B cell (primary cell): ENCODE measurements around the gene NMUR1. TPM values are rescaled to one million over a fixed set of nuclear protein-coding genes. Genes with fewer than 3 reads are reported as not detected.

Experiments
- ATAC-seq: fragments of 200-7000 bp; cut with Tn5 transposase; one replicate; pipeline ENCODE4 v1.10.0; 2021; ENCODE audit warnings: low read depth, mild to moderate bottlenecking, moderate number of reproducible peaks, moderate library complexity
- CTCF ChIA-PET: fragments of 350-600 bp; sonication (Branson Sonifier 250); formaldehyde crosslinking; loops from one replicate; lab custom pipeline; 2021; ENCODE audit warnings: antibody characterized with exemption, inconsistent platforms; lab: Charles Lee
- POLR2A ChIA-PET: fragments of 350-600 bp; sonication (Branson Sonifier 250); formaldehyde crosslinking; loops from one replicate; lab custom pipeline; 2021; ENCODE audit warnings: antibody characterized with exemption; lab: Charles Lee
- DNase-seq: peaks from one replicate; pipeline ENCODE4 v3.0.0; 2013
- H2AFZ ChIP-seq: 2 replicates; pipeline ENCODE4 v1.6.1; 2012; ENCODE audit warnings: mild to moderate bottlenecking, low read depth, low read length; ENCODE audit not compliant: insufficient read depth, poor library complexity, severe bottlenecking
- H3K27ac ChIP-seq, 2 donors: 1 replicate in 1 of 2; 2 replicates in 1 of 2; pipeline ENCODE4 v1.5.1; 2012 to 2013; ENCODE audit warnings: low read length in 2 of 2, mild to moderate bottlenecking in 2 of 2, moderate library complexity in 1 of 2
- H3K27me3 ChIP-seq, 4 experiments: fragments of 200-600 bp in 1 of 4; sonication (generic) in 1 of 4; replicated peaks in 1 of 4; 1 replicate in 2 of 4; 2 replicates in 2 of 4; pipeline versions ENCODE4 v1.6.1 to v1.7.0; 2013 to 2016; ENCODE audit warnings: low read length in 3 of 4, mild to moderate bottlenecking in 2 of 4, mixed read lengths in 1 of 4, moderate library complexity in 1 of 4; ENCODE audit not compliant: insufficient read depth in 4 of 4, control insufficient read depth in 3 of 4; ENCODE audit errors: control extremely low read depth in 1 of 4
- H3K36me3 ChIP-seq, 2 experiments: replicated peaks in 1 of 2; 1 replicate in 1 of 2; 2 replicates in 1 of 2; pipeline versions ENCODE4 v1.6.1 to v1.7.1; 2013; ENCODE audit warnings: low read length in 1 of 2; ENCODE audit not compliant: insufficient read depth in 2 of 2, control insufficient read depth in 1 of 2; ENCODE audit errors: control extremely low read depth in 1 of 2, extremely low read depth in 1 of 2
- H3K4me1 ChIP-seq, 2 donors: fragments of 200-600 bp in 1 of 2; sonication (generic) in 1 of 2; 1 replicate in 1 of 2; 2 replicates in 1 of 2; pipeline versions ENCODE4 v1.5.1 to v1.6.1; 2013 to 2017; ENCODE audit warnings: low read length in 2 of 2; ENCODE audit not compliant: control insufficient read depth in 2 of 2, insufficient read depth in 2 of 2
- H3K4me2 ChIP-seq: replicated peaks from 2 replicates; pipeline ENCODE3; 2012; ENCODE audit warnings: mild to moderate bottlenecking, low read depth, low read length; ENCODE audit not compliant: poor library complexity, severe bottlenecking
- H3K4me3 ChIP-seq, 5 experiments: fragments of 200-600 bp in 1 of 5; sonication (generic) in 1 of 5; 1 replicate in 3 of 5; 2 replicates in 2 of 5; pipeline versions ENCODE4 v1.5.1 to v1.7.0; 2011 to 2016; ENCODE audit warnings: low read length in 4 of 5, mild to moderate bottlenecking in 4 of 5, low read depth in 2 of 5, control low read depth in 1 of 5, moderate library complexity in 1 of 5; ENCODE audit not compliant: insufficient read depth in 1 of 5; ENCODE audit errors: control extremely low read depth in 1 of 5, extremely low read depth in 1 of 5
- H3K79me2 ChIP-seq: fragments of 200-600 bp; sonication (generic); one replicate; pipeline ENCODE4 v1.6.0; 2016; ENCODE audit warnings: low read length; ENCODE audit not compliant: control insufficient read depth, insufficient read depth
- H3K9ac ChIP-seq: fragments of 200-600 bp; sonication (generic); 2 replicates; pipeline ENCODE4 v1.6.1; 2017; ENCODE audit warnings: mild to moderate bottlenecking, low read length, moderate library complexity
- H3K9me3 ChIP-seq, 3 donors: one replicate each; pipeline versions ENCODE4 v1.6.1 to v1.7.1; 2013; ENCODE audit warnings: low read length in 2 of 3; ENCODE audit not compliant: control insufficient read depth in 2 of 3, insufficient read depth in 1 of 3; ENCODE audit errors: control extremely low read depth in 1 of 3
- H4K20me1 ChIP-seq: 2 replicates; pipeline ENCODE4 v1.6.0; 2012; ENCODE audit warnings: mild to moderate bottlenecking, low read length; ENCODE audit not compliant: insufficient read depth, control insufficient read depth, poor library complexity, severe bottlenecking
- H3K27ac Mint-ChIP-seq: one replicate; pipeline ENCODE4 v1.8.0; 2021; ENCODE audit warnings: mixed read lengths
- H3K27me3 Mint-ChIP-seq: one replicate; pipeline ENCODE4 v1.8.0; 2021; ENCODE audit warnings: mixed read lengths
- H3K4me1 Mint-ChIP-seq: one replicate; pipeline ENCODE4 v1.8.0; 2021; ENCODE audit warnings: mixed read lengths
- H3K4me3 Mint-ChIP-seq: one replicate; pipeline ENCODE4 v1.8.0; 2021; ENCODE audit warnings: mixed read lengths
- H3K9me3 Mint-ChIP-seq: one replicate; pipeline ENCODE4 v1.8.0; 2022; ENCODE audit warnings: mixed read lengths; ENCODE audit not compliant: insufficient read depth
- CTCF ChIP-seq: fragments of 200-600 bp; IDR thresholded peaks from one replicate; pipeline ENCODE4 v1.8.0; 2022; ENCODE audit warnings: antibody characterized with exemption, mild to moderate bottlenecking
- EZH2 ChIP-seq: IDR thresholded peaks from 2 replicates; pipeline ENCODE4 v1.6.1; 2012; ENCODE audit warnings: borderline replicate concordance, low read depth, mild to moderate bottlenecking, moderate library complexity, low read length; ENCODE audit not compliant: insufficient read depth, poor library complexity, severe bottlenecking
- WGBS: methylation state at CpG from one replicate; pipeline ENCODE4 v1.1.5; 2013; ENCODE audit warnings: missing lambda C conversion rate; ENCODE audit not compliant: insufficient coverage; 5-methylcytosine and 5-hydroxymethylcytosine counted together
- intact Hi-C: fragments of 100-400 bp; cut with micrococcal nuclease; formaldehyde crosslinking; loops from one replicate; pipeline ENCODE4 v1.10.0; 2022
- polyA plus RNA-seq: library from polyadenylated mRNA; depleted of rRNA; stranded (reverse); fragments of >200 nt; gene quantifications from 2 replicates; pipeline ENCODE4 v1.2.3, GENCODE V29; 2012
- total RNA-seq, 2 donors: library from RNA; stranded (reverse); fragments of 120-200 nt in 1 of 2; gene quantifications; 1 replicate in 1 of 2; 2 replicates in 1 of 2; pipeline versions ENCODE4 v1.2.3 to v1.2.4, GENCODE V29; 2013 to 2022

NMUR1 gene
- total and polyA plus RNA-seq, 2 donors (not counting 1 experiment from before 2014, with no cell fraction given) = 0.09 to 0.10 TPM

GRCh38 chr2:231568785-231569435 lies 38.7 kb upstream of the NMUR1 start:
- no peak overlapping the region for H3K9ac ChIP-seq
- no peaks in the 10 kb centered on the region for H3K36me3 ChIP-seq
- no peak overlapping the region for H3K4me2 ChIP-seq
- intact Hi-C loops = no loop called here
- H3K27me3 ChIP-seq = no peaks in the 10 kb centered on the region
- ChIA-PET POLR2A (no interaction called here), CTCF (interaction anchor here (1.2 kb wide), 1 partner anchor 93 kb away, joined by 4 read pairs; no protein-coding TSS in a partner anchor)
- no peak for TF ChIP-seq CTCF
- no peak for TF ChIP-seq EZH2
- no peaks in the 10 kb centered on the region for H3K79me2 ChIP-seq
- H3K4me3 ChIP-seq = no peak overlapping the region
- no peak overlapping the region for H2AFZ ChIP-seq
- H3K27ac ChIP-seq = no peak overlapping the region
- no peaks in the 10 kb centered on the region for H3K4me1 ChIP-seq
- no peaks in the 10 kb centered on the region for H3K9me3 Mint-ChIP-seq
- no peaks in the 10 kb centered on the region for H4K20me1 ChIP-seq
- H3K9me3 ChIP-seq = no peaks in the 10 kb centered on the region
- no peak overlapping the region for H3K27ac Mint-ChIP-seq
- ATAC-seq = no peak
- no peak overlapping the region for H3K4me3 Mint-ChIP-seq
- no peak for DNase-seq
- no peaks in the 10 kb centered on the region for H3K27me3 Mint-ChIP-seq
- no peaks in the 10 kb centered on the region for H3K4me1 Mint-ChIP-seq
- WGBS = 69% methylated on average over 6 of the region's 7 CpGs

- ChIA-PET POLR2A (no interaction called here), CTCF (interaction anchor here (1.2 kb wide), 1 partner anchor 92 kb away, joined by 4 read pairs; no protein-coding TSS in a partner anchor)
- no peak overlapping the region for H3K4me2 ChIP-seq
- no peaks in the 10 kb centered on the region for H3K36me3 ChIP-seq
- H3K27me3 ChIP-seq = no peaks in the 10 kb centered on the region
- DNase-seq (no peak), ATAC-seq (no peak)
- H3K4me3 Mint-ChIP-seq = no peak overlapping the region
- no peaks in the 10 kb centered on the region for H3K4me1 ChIP-seq
- H3K27ac ChIP-seq = no peak overlapping the region
- no peaks in the 10 kb centered on the region for H3K9me3 ChIP-seq
- intact Hi-C loops = no loop called here
- no peak overlapping the region for H2AFZ ChIP-seq
- H3K9ac ChIP-seq = no peak overlapping the region
- H3K4me3 ChIP-seq = no peak overlapping the region
- H3K79me2 ChIP-seq = no peaks in the 10 kb centered on the region
- H3K9me3 Mint-ChIP-seq = no peaks in the 10 kb centered on the region
- no peaks in the 10 kb centered on the region for H3K4me1 Mint-ChIP-seq
- H3K27ac Mint-ChIP-seq = no peak overlapping the region
- WGBS = 94% methylated on average over 5 of the region's 6 CpGs
- no peaks in the 10 kb centered on the region for H4K20me1 ChIP-seq
- TF ChIP-seq EZH2 (no peak), CTCF (no peak)
- no peaks in the 10 kb centered on the region for H3K27me3 Mint-ChIP-seq
These were observed 38.0 kb upstream of the NMUR1 start for GRCh38 chr2:231568098-231568784.
